Measurements from ENCODE around the gene PRSS33.

The PRSS33 gene

DNA sequence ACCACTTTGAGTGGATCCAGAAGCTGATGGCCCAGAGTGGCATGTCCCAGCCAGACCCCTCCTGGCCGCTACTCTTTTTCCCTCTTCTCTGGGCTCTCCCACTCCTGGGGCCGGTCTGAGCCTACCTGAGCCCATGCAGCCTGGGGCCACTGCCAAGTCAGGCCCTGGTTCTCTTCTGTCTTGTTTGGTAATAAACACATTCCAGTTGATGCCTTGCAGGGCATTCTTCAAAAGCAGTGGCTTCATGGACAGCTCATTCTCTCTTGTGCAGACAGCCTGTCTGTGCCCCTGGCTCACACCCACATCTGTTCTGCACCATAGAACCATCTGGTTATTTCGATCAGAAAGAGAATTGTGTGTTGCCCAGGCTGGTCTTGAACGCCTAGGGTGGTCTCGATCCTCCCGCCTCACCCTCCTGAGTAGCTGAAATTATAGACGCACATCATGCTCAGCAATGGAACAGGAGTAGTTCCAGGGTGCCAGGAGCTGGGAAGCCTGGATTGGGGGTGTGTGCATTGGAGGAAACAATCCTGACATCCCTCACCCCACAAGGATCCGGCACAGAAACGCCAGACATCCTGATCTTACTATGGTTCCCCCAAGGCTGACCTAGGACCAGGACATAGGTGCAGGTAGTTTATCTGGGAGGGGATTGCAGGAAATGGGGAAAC, 34.3 kb upstream of the PRSS33 start:
- in situ Hi-C loops (cut with HindIII; ENCODE audit: low sequenced_read_pairs): loop anchor here (5.0 kb wide), 1 partner anchor 79 kb away; no protein-coding TSS in a partner anchor

DNA sequence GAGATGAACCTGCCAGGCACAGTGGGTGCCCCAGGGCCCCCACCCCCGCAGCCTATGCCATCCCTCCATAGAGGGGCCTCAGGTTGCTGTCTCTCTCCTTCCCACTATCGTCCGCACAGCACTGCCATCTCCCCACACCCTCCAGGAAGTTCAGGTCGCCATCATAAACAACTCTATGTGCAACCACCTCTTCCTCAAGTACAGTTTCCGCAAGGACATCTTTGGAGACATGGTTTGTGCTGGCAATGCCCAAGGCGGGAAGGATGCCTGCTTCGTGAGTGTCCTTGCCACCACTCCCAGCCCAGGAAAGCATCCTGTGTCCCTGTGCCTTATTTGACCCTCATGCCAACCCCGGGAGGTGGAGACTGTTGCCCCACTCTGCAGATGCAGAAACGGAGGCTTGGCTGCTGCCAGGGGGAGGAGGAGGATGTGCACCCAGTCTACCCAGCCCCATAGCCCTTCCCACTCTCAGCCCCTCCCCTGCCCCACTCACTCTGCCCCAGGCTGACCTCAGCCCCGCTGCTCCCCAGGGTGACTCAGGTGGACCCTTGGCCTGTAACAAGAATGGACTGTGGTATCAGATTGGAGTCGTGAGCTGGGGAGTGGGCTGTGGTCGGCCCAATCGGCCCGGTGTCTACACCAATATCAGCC, 33.6 kb upstream of the PRSS33 start:
- in situ Hi-C loops (cut with HindIII; ENCODE audit: low sequenced_read_pairs): loop anchor here (5.0 kb wide), 1 partner anchor 79 kb away; no protein-coding TSS in a partner anchor

DNA sequence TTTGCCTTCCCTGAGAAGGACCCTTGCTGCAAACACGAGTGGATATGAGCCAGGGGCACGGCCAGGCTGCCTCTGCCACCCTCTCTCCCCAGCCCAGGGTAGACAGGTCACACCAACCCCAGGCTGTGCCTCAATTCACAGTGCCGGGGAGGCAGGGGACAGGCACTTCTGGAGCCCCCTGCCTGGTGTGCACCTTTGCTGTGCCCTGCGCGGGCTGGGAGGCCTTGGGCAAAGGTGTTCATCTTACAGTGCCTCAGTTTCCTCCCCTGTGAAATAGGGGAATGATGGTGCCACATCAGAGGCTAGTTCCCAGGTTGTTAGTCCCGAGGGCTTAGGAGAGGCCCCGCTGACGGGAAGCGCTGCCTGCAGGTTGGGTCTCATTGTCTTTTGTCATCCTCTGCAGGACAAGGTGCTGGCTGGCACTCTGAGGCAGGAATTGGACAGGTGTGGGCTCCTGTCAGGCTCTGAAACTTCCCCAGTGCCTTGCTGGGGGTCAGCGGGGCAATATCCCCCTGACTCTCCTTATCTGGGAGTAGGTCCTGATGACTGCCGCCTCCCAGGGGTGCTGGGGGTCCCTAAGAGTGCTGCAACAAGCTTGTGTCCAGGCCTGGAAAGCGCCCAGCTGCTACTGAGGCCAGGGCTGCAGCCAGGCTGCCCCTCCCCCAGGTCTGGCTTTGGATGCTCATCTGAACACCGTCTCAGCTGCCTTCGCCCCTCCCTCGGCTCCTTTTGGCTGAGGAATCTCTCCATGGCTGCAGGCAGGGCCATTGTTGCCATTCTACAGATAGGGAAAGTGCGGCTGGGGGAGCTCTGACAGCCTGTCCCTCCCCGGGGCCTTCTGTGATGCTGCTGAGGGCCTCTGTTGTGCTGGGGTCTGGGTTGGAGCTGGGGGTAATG, 32.8 kb upstream of the PRSS33 start:
- in situ Hi-C loops (cut with HindIII; ENCODE audit: low sequenced_read_pairs): loop anchor here (5.0 kb wide), 1 partner anchor 78 kb away; no protein-coding TSS in a partner anchor

DNA sequence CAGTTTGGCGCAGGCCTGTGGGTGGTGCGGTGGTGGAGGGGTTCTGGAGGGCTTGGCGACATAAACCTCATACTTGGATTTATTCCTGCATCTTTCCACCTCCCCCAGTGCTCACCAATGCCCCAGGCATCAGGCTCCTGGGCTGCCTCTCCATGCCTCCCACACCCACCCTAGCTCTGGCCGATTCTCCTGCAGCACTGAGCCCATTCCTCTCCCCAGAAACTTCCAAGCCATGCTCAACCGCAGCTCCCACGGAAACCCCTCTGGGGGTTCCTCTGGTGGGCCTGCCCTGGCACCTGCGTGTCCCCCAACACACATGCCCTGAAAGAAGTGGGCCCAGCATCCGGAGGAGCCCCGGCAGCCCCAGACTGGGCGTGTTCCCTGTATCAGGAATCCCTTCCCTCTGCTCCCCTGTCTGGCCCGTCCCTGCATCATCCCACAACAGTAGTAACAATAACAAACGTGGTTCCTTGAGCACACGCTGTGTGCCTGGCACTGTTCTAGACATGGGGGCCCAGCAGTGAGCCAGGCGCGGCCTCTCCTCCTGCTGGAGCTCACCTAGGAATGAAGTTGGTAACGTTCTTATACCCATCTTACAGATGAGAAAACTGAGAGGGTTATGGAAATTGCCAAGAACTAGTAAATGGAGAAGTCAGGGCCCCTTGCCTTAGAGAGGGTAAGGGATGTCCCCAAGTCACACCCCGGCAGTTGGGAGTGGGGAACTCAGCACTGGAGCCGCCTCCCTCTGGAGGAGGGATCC, 32.0 kb upstream of the PRSS33 start:
- in situ Hi-C loops (cut with HindIII; ENCODE audit: low sequenced_read_pairs): no loop called here

DNA sequence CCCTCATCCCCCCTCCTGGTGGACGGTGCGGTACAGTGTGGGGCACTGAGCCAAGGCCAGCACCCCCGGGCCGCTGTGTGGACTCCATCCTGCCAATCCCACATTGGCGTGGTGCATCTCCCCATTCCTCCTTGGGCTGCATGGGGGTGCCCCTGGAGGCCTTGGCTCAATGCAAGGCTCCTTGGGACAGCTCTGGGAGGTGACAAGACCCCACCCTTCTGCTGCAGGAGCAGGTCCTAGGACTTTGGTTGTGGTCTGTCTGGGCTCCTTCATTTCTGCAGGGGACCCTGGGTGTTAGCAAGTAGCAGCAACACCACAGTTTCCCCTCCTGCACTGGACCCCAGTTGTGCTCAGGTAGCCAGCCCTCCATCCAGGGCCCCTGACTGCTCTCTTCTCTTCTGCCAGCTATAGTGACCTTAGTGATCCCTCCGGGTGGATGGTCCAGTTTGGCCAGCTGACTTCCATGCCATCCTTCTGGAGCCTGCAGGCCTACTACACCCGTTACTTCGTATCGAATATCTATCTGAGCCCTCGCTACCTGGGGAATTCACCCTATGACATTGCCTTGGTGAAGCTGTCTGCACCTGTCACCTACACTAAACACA, 31.0 kb upstream of the PRSS33 start:
- in situ Hi-C loops (cut with HindIII; ENCODE audit: low sequenced_read_pairs): no loop called here

DNA sequence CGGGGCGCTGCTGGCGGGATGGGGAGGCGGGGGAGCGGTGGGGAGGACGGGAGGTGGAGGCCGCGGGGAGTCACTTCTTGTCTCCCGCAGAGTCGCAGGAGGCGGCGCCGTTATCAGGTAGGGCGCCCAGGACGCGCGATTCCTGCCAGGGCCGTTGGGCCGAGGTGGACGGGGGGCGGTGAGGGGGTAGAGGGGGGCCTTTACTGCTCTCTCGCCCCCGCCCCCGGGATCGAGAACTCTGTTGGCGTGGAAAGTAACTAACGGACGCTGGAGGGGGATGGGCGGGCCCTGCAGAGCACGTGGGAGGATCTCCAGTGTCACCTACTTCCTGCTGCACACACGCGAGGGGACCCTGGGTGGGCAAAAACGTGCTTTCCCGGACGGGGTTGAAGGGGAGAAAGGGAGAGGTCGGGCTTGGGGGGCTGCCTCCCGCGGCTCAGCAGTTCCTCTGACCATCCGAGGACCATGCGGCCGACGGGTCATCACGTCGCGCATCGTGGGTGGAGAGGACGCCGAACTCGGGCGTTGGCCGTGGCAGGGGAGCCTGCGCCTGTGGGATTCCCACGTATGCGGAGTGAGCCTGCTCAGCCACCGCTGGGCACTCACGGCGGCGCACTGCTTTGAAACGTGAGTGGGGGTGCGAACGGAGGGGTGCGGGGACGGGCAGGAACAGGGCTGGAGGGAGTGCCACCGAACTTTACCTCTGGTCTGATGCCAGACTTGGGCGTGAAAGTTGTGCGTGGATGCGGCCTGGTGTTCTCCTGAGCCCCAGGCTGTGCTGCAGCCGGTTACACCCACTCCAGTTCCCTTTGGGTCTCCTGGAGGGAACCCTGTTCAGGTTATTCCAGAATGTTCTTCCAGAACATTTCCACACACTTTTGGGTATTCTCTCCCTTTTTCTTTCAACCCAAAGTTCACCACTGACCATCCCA, 30.2 kb upstream of the PRSS33 start:
- in situ Hi-C loops (cut with HindIII; ENCODE audit: low sequenced_read_pairs): no loop called here

DNA sequence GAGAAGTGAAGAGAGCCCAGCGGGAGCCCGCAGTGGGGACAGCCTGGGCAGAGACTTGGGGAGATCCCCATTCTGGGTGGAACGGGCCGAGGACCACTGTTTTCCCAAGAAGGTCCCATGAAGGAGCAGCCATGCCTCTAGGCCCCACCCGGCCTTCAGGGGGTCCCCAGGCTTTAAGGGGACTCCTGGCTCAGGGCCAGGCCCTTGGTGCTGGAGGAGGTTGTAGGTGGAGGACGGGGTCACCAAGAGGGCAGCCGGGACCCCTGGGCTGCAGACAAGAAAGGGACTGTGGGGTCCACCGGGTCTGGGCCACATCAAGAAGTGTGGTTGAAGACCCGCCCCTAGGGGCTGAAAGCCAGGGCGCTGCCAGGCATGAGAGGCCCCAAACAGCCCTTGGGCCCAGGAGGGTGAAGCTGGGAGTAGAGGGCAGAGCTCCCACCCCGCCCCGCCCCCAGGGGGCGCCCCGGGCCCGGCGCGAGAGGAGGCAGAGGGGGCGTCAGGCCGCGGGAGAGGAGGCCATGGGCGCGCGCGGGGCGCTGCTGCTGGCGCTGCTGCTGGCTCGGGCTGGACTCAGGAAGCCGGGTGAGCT, 29.5 kb upstream of the PRSS33 start, which contains the start of gene PRSS21:
Gene PRSS21 (plus strand): TSS at position 487 of the 589 bp plus-strand sequence. CDS start 32 bp downstream, at position 519.
- in situ Hi-C loops (cut with HindIII; ENCODE audit: low sequenced_read_pairs): no loop called here

DNA sequence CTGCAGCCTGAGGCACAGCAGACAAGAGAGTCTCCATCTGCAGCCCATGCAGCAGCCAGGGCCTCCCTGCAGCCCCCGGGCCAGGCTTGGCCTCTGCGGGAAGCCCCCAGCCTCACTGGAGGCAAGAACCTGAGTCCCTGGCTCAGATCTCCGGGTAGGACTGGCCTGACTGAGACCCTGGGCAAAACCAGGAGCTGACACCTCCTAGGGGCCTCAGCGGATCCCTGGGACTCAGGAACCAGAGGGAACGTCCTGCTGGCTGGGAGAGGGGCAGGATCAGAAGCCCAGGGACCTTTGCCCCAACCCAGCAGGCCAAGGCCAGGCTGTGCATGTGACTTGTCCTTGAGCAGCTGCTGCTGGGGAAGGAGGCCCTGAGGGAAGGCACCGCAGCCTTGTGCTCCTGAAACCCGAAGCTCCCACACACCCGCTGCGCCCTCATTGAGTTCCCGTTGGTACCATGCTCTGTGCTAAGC, 28.0 kb upstream of the PRSS33 start:
- in situ Hi-C loops (cut with HindIII; ENCODE audit: low sequenced_read_pairs): no loop called here

DNA sequence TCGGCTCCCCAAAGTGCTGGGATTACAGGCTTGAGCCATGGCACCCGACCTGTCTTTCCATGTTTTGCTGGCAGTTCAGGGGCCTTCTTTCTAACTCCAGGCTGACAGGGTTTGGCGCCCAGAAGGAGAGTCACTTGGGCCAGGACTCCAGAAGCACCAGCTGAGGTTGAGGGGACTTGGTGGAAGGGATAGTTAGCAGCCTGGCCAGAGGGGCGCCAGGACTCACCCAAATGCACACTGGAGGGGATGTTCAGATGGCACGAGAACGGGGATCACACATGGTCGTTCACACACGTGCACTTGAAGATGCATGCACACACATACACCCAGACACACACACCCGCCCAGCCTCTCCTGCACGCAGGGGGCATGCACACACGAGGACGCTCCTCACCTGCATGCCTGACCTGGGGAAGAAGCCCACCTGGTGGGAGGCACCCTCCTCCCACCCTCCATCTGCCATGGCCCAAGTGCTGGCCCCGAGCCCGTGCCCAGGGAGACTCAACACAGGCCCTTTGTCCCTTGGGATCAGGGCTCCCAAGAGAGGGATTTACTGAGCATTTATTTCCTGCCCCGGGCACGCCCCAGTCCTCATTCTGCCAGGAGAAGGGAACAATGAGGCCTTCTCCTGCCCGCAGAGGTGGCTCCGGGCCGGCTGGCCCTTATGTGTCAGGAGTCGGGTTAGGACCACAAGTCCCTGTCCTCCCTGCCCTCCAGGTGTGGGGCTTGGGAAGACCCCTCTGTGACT, 27.4 kb upstream of the PRSS33 start:
- in situ Hi-C loops (cut with HindIII; ENCODE audit: low sequenced_read_pairs): no loop called here

DNA sequence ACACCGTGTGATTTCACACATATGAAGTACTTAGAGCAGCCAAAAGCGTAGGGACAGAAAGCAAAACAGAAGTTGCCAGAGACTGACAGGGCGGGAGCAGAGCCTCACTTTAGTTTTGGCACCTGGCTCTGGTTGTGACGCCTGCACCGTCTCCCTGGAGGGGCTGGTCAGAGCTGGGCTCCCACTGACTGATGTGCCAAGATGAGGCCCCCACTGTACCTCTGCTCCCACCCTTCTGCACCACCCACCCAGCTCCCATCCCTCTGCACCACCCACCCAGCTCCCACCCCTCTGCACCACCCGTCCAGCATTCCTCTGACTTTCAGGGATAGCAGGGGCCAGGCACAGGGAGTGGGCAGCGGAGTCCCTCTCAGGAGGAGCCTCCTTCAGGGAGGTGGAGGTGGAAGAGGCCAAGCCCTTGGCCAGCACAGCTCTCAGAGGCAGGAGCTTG, 26.4 kb upstream of the PRSS33 start:
- in situ Hi-C loops (cut with HindIII; ENCODE audit: low sequenced_read_pairs): no loop called here

DNA sequence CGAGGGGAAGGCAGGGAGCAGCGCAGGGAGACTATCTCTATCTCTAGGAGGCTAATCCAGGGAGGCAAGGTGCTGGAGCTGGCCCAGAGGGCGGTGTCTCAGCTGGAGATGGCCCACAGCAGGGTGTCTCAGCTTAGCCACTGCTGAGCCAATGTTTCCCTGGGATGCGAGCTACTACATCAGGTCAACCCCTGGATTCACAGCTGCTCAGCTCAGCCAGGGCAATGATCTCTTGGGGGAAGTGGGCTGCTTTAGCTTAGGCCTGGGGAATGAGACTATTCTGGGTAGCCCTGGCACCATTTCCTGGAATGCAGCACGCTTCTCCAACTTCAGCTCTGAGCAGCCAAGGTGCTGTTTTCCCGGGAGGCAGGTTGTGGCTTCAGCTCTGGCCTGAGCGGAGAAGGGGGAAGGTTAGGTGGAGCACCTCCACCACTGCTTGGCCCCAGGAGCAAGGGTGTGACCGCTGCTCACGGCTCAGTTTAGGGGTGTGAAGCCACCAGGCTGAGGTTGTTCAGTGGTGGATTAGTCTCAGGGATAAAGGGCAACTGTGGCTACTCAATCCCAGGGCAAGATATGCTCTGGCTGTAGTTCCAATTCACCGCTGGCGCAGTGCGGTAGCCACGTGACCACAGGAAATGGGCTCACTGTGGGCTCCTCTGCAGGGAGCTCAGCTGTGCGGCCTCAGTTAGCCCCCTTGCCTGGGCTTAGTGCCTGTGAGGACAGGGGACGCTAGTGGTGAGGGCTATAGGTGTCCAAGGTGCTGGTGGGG, 24.5 kb upstream of the PRSS33 start:
- in situ Hi-C loops (cut with HindIII; ENCODE audit: low sequenced_read_pairs): no loop called here

DNA sequence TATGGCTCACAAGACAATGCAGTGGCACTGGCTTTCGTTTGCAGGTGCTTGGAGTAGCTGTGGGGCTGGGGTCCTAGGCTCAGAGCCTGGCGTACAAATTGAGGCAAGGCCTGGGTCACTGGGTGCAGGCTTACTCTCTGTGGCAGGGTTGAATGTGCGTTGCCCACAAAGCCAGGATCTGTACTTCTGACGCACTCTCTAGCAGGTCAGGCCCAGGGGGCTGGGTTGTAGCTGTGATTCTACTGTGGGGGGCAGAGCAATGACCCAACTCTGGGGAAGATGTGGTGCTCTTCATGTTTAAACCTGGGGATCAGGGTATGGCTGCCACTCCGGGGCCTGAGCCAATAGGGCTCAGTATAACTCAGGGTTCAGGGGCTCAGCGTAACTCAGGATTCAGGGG, 23.3 kb upstream of the PRSS33 start:
- in situ Hi-C loops (cut with HindIII; ENCODE audit: low sequenced_read_pairs): no loop called here

DNA sequence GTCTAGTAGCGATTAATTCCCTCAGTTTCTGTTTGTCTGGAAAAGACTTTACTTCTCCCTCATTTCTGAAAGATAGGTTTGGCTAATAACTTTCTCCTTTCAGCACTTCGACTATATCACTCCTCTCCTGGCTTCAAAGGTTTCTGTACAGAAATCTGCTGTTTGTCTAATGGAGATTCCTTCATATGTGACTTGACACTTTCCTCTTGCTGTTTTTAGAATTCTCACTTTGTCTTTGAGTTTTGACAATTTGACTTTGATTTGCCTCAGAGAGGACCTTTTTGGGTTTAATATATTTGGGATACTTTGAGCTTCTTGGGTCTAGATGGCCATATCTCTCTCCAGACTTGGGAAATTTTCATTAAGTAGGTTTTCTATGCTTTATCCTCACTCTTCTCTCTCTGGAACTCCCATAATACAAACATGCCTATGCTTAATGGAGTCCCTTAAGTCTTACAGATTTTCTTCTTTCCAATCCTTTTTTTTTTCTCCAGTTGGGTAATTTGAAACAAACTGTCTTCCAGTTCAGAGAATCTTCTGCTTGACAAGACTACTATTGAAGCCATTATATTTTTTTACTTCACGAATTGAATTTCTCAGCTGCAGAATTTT, 21.9 kb upstream of the PRSS33 start:
- in situ Hi-C loops (cut with HindIII; ENCODE audit: low sequenced_read_pairs): no loop called here

DNA sequence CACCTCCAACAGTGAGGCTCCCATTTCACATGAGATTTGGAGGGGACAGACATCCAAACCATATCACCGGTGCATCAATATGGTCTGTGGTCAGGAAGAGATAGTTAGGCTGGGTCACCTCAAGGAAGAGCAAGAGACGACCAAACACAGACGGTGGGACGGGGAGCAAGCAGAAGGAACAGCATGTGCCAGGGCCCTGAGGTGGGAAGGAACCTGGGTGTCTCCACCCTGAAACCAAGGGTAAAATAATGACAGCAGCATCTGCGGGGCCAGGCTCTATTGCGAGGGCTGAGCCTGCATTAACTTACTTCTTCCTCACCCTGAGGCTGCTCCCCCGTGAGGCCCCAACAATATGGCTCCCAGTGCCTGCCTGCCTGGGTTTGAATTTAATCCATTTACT, 20.8 kb upstream of the PRSS33 start:
- in situ Hi-C loops (cut with HindIII; ENCODE audit: low sequenced_read_pairs): no loop called here

DNA sequence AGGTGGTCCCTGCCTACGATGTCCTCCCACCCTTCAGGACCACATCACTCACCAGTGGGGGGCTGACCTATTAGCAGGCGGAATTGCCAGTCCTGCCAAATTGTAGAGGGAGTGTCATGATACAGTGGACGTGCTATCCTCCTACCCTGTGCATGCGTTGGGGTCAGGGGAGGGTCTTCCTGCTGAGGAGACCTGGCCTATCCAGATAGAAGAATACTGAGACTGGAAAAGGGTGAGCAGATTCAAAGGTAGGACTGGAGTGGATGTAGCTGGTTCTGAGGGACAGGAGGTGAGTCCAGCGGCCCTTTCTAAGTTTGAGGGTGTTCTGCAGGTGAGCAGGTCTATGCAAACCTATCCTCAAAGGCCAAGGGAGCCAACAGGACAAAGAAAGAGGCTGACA, 18.9 kb upstream of the PRSS33 start:
- in situ Hi-C loops (cut with HindIII; ENCODE audit: low sequenced_read_pairs): no loop called here

DNA sequence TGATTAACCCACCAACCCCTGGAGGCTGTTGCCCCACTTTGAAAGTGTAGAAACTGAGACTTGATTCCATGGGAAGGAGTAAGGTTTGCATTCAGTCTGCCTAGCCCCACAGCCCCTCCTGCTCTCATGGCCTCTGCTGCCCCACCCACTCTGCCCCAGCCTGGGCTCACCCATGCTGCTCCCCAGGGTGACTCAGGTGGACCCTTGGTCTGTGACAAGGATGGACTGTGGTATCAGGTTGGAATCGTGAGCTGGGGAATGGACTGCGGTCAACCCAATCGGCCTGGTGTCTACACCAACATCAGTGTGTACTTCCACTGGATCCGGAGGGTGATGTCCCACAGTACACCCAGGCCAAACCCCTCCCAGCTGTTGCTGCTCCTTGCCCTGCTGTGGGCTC, 17.4 kb upstream of the PRSS33 start:
- in situ Hi-C loops (cut with HindIII; ENCODE audit: low sequenced_read_pairs): no loop called here
